NB4 (cell line): ENCODE measurements around the gene TIPRL.

Experiments used
- DNase-seq: peaks from one replicate; pipeline ENCODE4 v3.0.0; 2010; ENCODE audit warnings: low read depth
- H3K4me3 ChIP-seq: one replicate; pipeline ENCODE4 v1.5.1; 2011; ENCODE audit warnings: mild to moderate bottlenecking, low read depth, low read length, moderate library complexity
- MAX ChIP-seq: IDR thresholded peaks from 2 replicates; pipeline ENCODE4 v1.6.1; 2011; ENCODE audit warnings: low read depth, low read length
- MYC ChIP-seq: IDR thresholded peaks from 2 replicates; pipeline ENCODE4 v1.6.1; 2011; ENCODE audit warnings: low read depth, low read length
- POLR2A ChIP-seq: IDR thresholded peaks from 2 replicates; pipeline ENCODE4 v1.6.1; 2011; ENCODE audit warnings: mild to moderate bottlenecking; ENCODE audit not compliant: insufficient read length; ENCODE audit errors: extremely low read depth
- TF ChIP-seq, protein P1 (sequence below): IDR thresholded peaks from one replicate; pipeline ENCODE4 v1.5.1; 2012; ENCODE audit warnings: low read depth, low read length

Gene TIPRL

DNA sequence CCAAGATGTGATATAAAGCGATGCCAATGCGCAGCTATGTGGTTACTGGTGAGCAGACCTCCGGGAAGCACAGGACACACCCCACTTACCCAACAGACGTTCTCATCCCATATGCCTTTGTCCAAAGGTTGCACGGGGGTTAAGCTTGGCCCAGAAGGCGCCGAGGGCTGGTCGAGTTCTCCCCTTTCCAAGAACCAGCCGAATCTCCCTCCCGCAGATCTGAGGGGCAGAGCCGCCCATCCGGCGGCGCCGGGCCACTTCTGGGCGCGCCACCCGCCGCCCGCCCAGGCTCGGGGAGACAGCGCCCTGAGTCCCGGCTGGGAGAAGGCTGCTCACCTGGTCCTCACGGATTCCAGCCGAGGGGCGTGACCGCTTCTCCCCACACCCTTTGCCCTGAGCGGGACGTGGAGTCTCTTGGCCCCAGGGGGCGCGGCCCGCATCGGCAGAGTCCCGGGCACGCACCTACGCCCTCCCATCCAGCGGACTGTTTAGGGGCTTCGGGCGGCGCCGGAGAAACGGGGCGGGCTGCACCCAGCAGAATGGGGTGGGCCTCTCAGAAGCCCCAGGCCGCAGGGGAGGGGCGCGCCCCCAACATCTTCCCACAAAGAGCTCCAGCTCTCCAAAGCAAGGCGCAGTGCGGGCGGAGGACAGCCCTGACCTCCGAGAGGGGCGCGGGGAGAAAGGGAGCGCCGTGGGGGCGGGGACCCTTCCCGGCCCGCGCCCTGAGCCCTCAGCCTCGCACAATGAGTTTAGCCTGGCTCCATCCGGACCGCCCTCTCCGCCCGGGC, 42.6 kb upstream of the TIPRL start:
- DNase-seq = no peak
- no peak for TF ChIP-seq MAX
- TF ChIP-seq MYC = no peak
- peak overlapping the region; percentile 40 for H3K4me3 ChIP-seq

DNA sequence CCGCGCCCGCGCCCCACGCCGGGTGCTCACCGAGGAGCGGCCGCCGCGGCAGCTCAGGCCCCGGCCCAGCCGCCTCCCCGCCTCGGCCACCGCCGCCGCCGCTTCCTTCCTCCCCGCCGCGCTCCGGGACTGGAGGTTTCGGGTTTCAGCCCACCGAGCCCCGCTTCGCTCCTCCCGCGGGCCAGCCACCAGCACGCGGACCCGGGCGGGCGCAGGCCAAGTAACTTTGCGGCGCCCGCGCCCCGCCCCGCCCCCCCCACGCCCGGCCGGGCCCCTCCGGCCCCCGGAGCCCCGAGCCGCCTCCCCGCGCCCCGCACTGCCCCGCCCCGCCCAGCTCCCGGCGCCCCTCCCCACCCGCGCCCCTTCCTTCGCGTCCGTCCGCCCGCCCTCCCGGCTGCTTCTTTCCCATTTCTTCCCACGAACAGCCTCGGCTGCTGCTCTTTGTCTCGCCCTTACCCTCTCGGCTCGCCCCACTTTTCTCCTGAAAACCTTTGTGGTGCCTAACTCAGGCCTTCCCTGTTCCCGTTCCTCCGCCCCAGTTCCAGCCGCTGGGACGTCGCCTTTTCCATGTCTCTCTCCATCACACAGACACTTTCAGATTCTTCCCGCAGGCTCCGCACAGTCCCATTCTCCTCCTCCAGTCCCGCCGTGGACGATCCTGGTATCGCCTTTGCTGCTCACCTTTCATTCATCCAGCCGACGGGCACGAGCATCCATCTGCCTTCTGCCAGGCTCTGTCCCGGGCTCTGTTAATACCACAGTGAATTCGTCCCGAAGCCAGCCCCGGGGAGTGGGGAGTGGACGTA, 41.9 kb upstream of the TIPRL start, which contains the start of gene GPR161:
TSS of gene GPR161 (minus strand) at position 222 of the 806 bp plus-strand sequence. CDS start 32,080 bp downstream, outside the sequence.
- H3K4me3 ChIP-seq = peak within 1 kb of the TSS; percentile 40
- TF ChIP-seq, protein P1, sequence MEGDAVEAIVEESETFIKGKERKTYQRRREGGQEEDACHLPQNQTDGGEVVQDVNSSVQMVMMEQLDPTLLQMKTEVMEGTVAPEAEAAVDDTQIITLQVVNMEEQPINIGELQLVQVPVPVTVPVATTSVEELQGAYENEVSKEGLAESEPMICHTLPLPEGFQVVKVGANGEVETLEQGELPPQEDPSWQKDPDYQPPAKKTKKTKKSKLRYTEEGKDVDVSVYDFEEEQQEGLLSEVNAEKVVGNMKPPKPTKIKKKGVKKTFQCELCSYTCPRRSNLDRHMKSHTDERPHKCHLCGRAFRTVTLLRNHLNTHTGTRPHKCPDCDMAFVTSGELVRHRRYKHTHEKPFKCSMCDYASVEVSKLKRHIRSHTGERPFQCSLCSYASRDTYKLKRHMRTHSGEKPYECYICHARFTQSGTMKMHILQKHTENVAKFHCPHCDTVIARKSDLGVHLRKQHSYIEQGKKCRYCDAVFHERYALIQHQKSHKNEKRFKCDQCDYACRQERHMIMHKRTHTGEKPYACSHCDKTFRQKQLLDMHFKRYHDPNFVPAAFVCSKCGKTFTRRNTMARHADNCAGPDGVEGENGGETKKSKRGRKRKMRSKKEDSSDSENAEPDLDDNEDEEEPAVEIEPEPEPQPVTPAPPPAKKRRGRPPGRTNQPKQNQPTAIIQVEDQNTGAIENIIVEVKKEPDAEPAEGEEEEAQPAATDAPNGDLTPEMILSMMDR = no peak
- TF ChIP-seq POLR2A = no peak
- TF ChIP-seq MAX = no peak
- TF ChIP-seq MYC = no peak
- peak; percentile 44 for DNase-seq

- no peak for DNase-seq
- H3K4me3 ChIP-seq = no peak overlapping the region
- no peak for TF ChIP-seq MYC
- TF ChIP-seq, protein P1 = no peak
- TF ChIP-seq MAX = no peak
- no peak for TF ChIP-seq POLR2A
Observed at GRCh38 chr1:168137515-168137821, 41.3 kb upstream of the TIPRL start.

DNA sequence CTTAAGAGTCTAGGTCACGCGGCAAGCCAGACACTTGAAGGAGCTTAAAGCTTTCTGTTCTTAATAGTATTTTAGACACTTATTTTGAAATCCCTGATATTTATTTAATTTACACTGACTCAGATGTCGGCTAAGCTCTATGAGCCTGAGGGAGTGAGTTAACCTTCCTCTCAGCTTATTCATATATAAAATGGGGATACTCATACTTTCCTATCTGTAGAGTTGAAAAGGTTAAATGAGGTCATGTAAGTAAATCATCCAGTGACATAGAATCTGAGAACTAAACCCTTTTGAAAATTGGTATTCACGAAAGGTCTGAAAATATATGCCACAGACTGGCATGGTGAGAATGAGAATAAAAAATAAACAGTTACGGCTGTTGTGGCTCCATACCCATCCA, 40.6 kb upstream of the TIPRL start:
- no peak for DNase-seq
- TF ChIP-seq MYC (no peak), MAX (no peak), POLR2A (no peak)
- TF ChIP-seq, protein P1 = no peak
- no peak overlapping the region for H3K4me3 ChIP-seq

- no peak overlapping the region for H3K4me3 ChIP-seq
- DNase-seq = no peak
- TF ChIP-seq MYC = no peak
- TF ChIP-seq, protein P1 = no peak
- no peak for TF ChIP-seq MAX
- TF ChIP-seq POLR2A = no peak
Observed at GRCh38 chr1:168139070-168139469, 39.7 kb upstream of the TIPRL start.
